Hematopoietic multipotent progenitor cell (in vitro differentiated cells): ENCODE measurements around the gene NEDD1. TPM values are rescaled to one million over a fixed set of nuclear protein-coding genes. Genes with fewer than 3 reads are reported as not detected.

Source experiments
- small RNA-seq: library from RNA; depleted of rRNA; stranded (forward); fragments of <200 nt; gene quantifications from one replicate; pipeline ENCODE3, GENCODE V24; 2012
- total RNA-seq: library from RNA; depleted of rRNA; stranded (reverse); fragments of >200 nt; gene quantifications from one replicate; pipeline ENCODE4 v1.2.3, GENCODE V29; 2012

Gene NEDD1
- total RNA-seq, 1 donor, result 14.8 TPM

Small RNAs within 50 kb of the gene (small RNA-seq; reads per million reads assigned to genes)
- gene RF00019, result not detected
